WTC11 (cell line): ENCODE results near the gene NECAB2. TPM values are rescaled to one million over a fixed set of nuclear protein-coding genes. Genes with fewer than 3 reads are reported as not detected.

Experiments
- ATAC-seq: fragments of 200-7000 bp; cut with Tn5 transposase; 2 replicates; pipeline ENCODE4 v1.10.0; 2021; ENCODE audit warnings: mild to moderate bottlenecking, moderate library complexity
- CTCF ChIA-PET: fragments of 300-600 bp; sonication (Branson Sonifier 250); formaldehyde crosslinking; loops from one replicate; lab custom pipeline; 2021; ENCODE audit warnings: antibody characterized with exemption; lab: Charles Lee
- POLR2A ChIA-PET: fragments of 350-600 bp; sonication (Branson Sonifier 250); formaldehyde crosslinking; loops from one replicate; lab custom pipeline; 2021; ENCODE audit warnings: antibody characterized with exemption; lab: Charles Lee
- DNase-seq: peaks from one replicate; pipeline ENCODE4 v3.0.0; 2021; ENCODE audit warnings: low spot score
- H3K27ac Mint-ChIP-seq: 2 replicates; pipeline ENCODE4 v1.8.0; 2021; ENCODE audit warnings: mixed read lengths
- H3K27me3 Mint-ChIP-seq: 2 replicates; pipeline ENCODE4 v1.8.0; 2021; ENCODE audit warnings: low read depth, mild to moderate bottlenecking, moderate library complexity, mixed read lengths
- H3K36me3 Mint-ChIP-seq: 2 replicates; pipeline ENCODE4 v1.8.0; 2021; ENCODE audit warnings: mixed read lengths
- H3K4me1 Mint-ChIP-seq: 2 replicates; pipeline ENCODE4 v1.8.0; 2022; ENCODE audit warnings: mixed read lengths
- H3K4me3 Mint-ChIP-seq: 2 replicates; pipeline ENCODE4 v1.8.0; 2021; ENCODE audit warnings: mild to moderate bottlenecking, moderate library complexity, mixed read lengths
- H3K9me3 Mint-ChIP-seq: 2 replicates; pipeline ENCODE4 v1.8.0; 2021; ENCODE audit warnings: mixed read lengths
- MXD4 ChIP-seq: fragments of 250-450 bp; sonication (Bioruptor Pico); IDR thresholded peaks from 2 replicates; pipeline ENCODE4 v1.8.0; 2021; ENCODE audit warnings: mild to moderate bottlenecking, moderate library complexity, borderline replicate concordance
- USF2 ChIP-seq: sonication (generic); formaldehyde crosslinking; IDR thresholded peaks from 2 replicates; pipeline ENCODE4 v1.8.1; 2023; ENCODE audit warnings: mild to moderate bottlenecking, missing genetic modification reagents, moderate library complexity
- ZBTB21 ChIP-seq: sonication (generic); formaldehyde crosslinking; IDR thresholded peaks from 2 replicates; pipeline ENCODE4 v1.8.1; 2023; ENCODE audit warnings: mild to moderate bottlenecking, missing genetic modification reagents, borderline replicate concordance
- ZNF416 ChIP-seq: fragments of 250-450 bp; sonication (Bioruptor Pico); IDR thresholded peaks from 2 replicates; pipeline ENCODE4 v1.9.0; 2021; ENCODE audit warnings: mild to moderate bottlenecking, inconsistent platforms
- total RNA-seq: library from RNA; stranded (reverse); gene quantifications from 3 replicates; pipeline ENCODE4 v1.2.3, GENCODE V29; 2021
- TF ChIP-seq, protein P1 (sequence below): sonication (generic); formaldehyde crosslinking; IDR thresholded peaks from 2 replicates; pipeline ENCODE4 v1.8.0; 2022; ENCODE audit warnings: mild to moderate bottlenecking, missing genetic modification reagents
- TF ChIP-seq, protein P2 (sequence below): sonication (generic); formaldehyde crosslinking; IDR thresholded peaks from 2 replicates; pipeline ENCODE4 v1.8.1; 2023; ENCODE audit warnings: mild to moderate bottlenecking, missing genetic modification reagents, moderate library complexity

Gene NECAB2
- total RNA-seq, 1 experiment from 2014 or later, result 2.9 TPM

DNA sequence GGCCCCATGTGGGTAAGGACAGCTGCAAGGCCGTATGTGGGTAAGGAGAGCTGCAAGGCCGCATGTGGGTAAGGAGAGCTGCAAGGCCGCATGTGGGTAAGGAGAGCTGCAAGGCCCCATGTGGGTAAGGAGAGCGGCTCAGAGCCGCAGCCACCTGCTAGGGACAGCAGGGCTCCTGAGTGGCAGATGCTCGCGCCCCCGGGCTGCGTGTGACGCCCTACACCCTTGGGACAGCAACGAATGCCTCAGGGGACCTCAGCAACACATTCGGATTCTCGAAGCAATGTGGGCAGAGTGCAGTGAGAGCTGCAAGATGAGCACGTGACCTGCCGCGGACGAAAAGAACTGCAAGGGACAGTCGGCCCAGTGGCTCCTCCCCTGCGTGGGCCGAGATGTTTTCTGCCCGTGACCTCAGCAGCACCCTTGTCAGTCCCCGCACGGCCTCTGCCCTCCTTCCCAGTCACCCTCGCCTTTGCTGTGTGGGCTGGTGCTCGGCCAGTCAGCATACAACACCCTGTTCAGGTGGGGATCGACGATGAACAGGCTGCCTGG is 84.1 kb downstream of the NECAB2 start:
- ATAC-seq (no peak), DNase-seq (no peak)
- Mint-ChIP-seq H3K36me3 (peaks cover 31% of the 10 kb centered on the region), H3K9me3 (no peaks in the 10 kb centered on the region), H3K27me3 (no peaks in the 10 kb centered on the region), H3K4me3 (no peak overlapping the region), H3K4me1 (no peaks in the 10 kb centered on the region), H3K27ac (no peak overlapping the region)
- ChIA-PET POLR2A (no interaction called here), CTCF (interaction anchor here (1.0 kb wide), 1 partner anchor 96 kb away, joined by 4 read pairs; no protein-coding TSS in a partner anchor)
- TF ChIP-seq, protein P1, sequence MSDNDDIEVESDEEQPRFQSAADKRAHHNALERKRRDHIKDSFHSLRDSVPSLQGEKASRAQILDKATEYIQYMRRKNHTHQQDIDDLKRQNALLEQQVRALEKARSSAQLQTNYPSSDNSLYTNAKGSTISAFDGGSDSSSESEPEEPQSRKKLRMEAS, result no peak
- TF ChIP-seq ZBTB21 (CRISPR knock-in tag) (no peak), ZNF416 (CRISPR knock-in tag) (no peak), USF2 (CRISPR knock-in tag) (no peak), MXD4 (CRISPR knock-in tag) (no peak)
- TF ChIP-seq, protein P2, sequence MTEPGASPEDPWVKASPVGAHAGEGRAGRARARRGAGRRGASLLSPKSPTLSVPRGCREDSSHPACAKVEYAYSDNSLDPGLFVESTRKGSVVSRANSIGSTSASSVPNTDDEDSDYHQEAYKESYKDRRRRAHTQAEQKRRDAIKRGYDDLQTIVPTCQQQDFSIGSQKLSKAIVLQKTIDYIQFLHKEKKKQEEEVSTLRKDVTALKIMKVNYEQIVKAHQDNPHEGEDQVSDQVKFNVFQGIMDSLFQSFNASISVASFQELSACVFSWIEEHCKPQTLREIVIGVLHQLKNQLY (CRISPR knock-in tag), result no peak

Other genes with a start within 250 kb of the NECAB2 start
- gene HSBP1, start 160.3 kb upstream of the NECAB2 start, total RNA-seq, result 197 to 237 TPM (median 229 TPM) in 3 replicates
- gene MLYCD, start 69.1 kb upstream of the NECAB2 start, total RNA-seq, result 5.9 to 6.3 TPM (median 6.1 TPM) in 3 replicates
- gene OSGIN1, start 15.0 kb upstream of the NECAB2 start, total RNA-seq, result 0.73 to 1.7 TPM (median 1.1 TPM) in 3 replicates
- gene SLC38A8, start 74.6 kb downstream of the NECAB2 start, total RNA-seq, result not detected in 3 replicates
- gene MBTPS1, start 148.7 kb downstream of the NECAB2 start, total RNA-seq, result 45.1 to 47.4 TPM (median 46.9 TPM) in 3 replicates
- 48.6 to 58.1 TPM (median 53.4 TPM) in 3 replicates for gene HSDL1, start 176.9 kb downstream of the NECAB2 start, total RNA-seq
- 0.09 to 0.62 TPM (median 0.20 TPM) in 3 replicates for gene DNAAF1, start 177.1 kb downstream of the NECAB2 start, total RNA-seq
- 71.2 to 89.7 TPM (median 74.7 TPM) in 3 replicates for gene TAF1C, start 218.8 kb downstream of the NECAB2 start, total RNA-seq
- 0.71 to 1.6 TPM (median 1.4 TPM) in 3 replicates for gene ADAD2, start 222.9 kb downstream of the NECAB2 start, total RNA-seq